ENCODE results near the gene NLRP9. TPM values are rescaled to one million over a fixed set of nuclear protein-coding genes. Genes with fewer than 3 reads are reported as not detected.

The NLRP9 gene
- polyA plus RNA-seq, 2 donors = not detected

DNA sequence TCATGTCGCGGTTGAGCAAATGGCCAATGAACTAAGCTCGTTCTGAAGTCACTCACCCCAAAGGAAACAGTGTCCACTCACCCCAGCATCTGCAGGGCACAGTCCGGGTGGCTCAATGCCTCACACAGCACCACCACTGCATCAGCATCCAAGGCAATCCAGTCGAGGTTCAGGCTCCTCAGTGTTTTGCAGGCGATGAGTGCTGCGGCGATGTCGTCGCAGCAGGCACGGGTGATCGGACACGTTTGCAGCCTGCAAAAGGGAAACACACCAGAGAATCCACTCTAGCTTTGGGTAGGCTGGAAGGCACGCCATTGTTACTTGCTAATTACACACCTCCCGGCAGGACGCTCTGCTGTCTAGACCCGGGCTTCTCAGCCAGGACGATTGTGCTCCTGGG lies 26.5 kb downstream of the NLRP9 start:
- Histone ChIP-seq H3K36me3 (ENCODE audit: control insufficient read depth in 2 of 2, insufficient read depth in 2 of 2, low read length in 1 of 2) (no peaks in the 10 kb centered on the region), H3K9me3 (ENCODE audit: control insufficient read depth in 2 of 2, insufficient read depth in 1 of 2, low read depth in 1 of 2, low read length in 1 of 2) (no peaks in the 10 kb centered on the region), H3K4me3 (ENCODE audit: low read depth in 1 of 2, low read length in 2 of 2) (no peak overlapping the region), H3K27ac (ENCODE audit: low read depth in 2 of 2, low read length in 1 of 2) (no peak overlapping the region), H3K4me1 (ENCODE audit: control insufficient read depth in 2 of 2, insufficient read depth in 2 of 2, low read length in 1 of 2) (no peaks in the 10 kb centered on the region), H3K27me3 (ENCODE audit: control insufficient read depth in 1 of 2, insufficient read depth in 2 of 2, low read length in 2 of 2) (no peaks in the 10 kb centered on the region)
- 74 to 76% methylated on average over 18 of the region's 18 CpGs for WGBS, 2 donors

DNA sequence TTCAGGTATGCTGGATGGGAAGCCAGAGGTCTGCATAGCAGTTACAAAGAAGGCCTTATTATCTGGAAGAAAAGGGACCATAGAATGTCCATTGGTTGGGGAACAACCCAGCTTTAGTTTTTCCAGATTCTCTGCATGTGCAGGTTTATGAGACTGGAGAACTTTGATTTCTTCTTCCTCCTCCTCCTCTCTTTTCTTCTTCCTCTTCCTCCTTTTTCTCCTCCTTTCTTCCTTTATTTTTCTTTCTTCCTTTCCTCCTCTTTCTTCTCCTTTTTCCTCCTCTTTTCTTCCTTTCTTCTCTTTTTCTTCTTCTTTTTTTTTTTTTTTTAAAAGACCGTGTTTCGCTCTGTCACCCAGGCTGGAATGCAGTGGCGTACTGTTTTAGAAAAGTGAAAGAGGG lies 32.2 kb downstream of the NLRP9 start:
- H3K36me3 ChIP-seq (ENCODE audit: control insufficient read depth in 2 of 2, insufficient read depth in 2 of 2, low read length in 1 of 2) = peaks cover 0 to 3% of the 10 kb centered on the region in 2 donors
- no peaks in the 10 kb centered on the region for H3K27me3 ChIP-seq (ENCODE audit: control insufficient read depth in 1 of 2, insufficient read depth in 2 of 2, low read length in 2 of 2)
- H3K4me3 ChIP-seq (ENCODE audit: low read depth in 1 of 2, low read length in 2 of 2) = no peak overlapping the region
- H3K27ac ChIP-seq (ENCODE audit: low read depth in 2 of 2, low read length in 1 of 2) = no peak overlapping the region
- 90 to 91% methylated on average over 3 of the region's 3 CpGs for WGBS, 2 donors
- H3K9me3 ChIP-seq (ENCODE audit: control insufficient read depth in 2 of 2, insufficient read depth in 1 of 2, low read depth in 1 of 2, low read length in 1 of 2) = no peaks in the 10 kb centered on the region
- no peaks in the 10 kb centered on the region for H3K4me1 ChIP-seq (ENCODE audit: control insufficient read depth in 2 of 2, insufficient read depth in 2 of 2, low read length in 1 of 2)

DNA sequence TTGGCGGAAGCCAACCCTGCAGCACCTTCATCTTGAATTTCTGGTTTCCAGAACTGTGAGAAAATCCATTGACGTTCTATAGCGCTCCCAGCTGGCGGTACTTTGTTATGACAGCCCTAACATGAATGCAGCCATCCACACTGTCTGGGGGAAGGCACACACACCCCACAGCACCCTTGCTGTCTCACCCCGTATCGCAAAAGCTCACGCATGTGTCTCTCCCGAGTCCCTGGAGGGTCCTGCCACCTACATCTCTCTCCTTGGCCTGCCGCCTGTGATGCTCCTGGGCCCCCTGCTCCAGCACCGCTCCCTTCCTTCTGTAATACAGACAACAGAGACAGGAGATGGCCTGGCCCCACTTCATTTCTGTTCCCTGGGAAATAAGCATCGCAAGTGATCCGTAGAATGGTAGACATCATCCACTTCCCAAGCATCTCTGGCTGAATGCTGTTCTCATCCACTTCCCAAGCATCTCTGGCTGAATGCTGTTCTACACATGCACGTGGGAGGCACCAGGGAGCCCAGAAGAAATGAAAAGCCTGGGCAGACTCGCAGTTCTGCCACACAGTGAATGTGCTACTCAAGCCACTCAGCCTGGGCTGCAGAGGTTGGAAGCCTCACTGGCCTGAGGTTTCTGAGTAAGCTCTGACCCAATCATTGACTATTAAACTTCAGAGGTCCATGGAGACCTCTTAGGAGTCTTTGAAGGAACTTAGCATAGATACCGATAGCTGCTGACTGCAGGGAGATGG lies 33.5 kb downstream of the NLRP9 start:
- Histone ChIP-seq H3K36me3 (ENCODE audit: control insufficient read depth in 2 of 2, insufficient read depth in 2 of 2, low read length in 1 of 2) (peaks cover 0 to 7% of the 10 kb centered on the region in 2 donors), H3K9me3 (ENCODE audit: control insufficient read depth in 2 of 2, insufficient read depth in 1 of 2, low read depth in 1 of 2, low read length in 1 of 2) (no peaks in the 10 kb centered on the region), H3K27me3 (ENCODE audit: control insufficient read depth in 1 of 2, insufficient read depth in 2 of 2, low read length in 2 of 2) (no peaks in the 10 kb centered on the region), H3K4me1 (ENCODE audit: control insufficient read depth in 2 of 2, insufficient read depth in 2 of 2, low read length in 1 of 2) (no peaks in the 10 kb centered on the region), H3K4me3 (ENCODE audit: low read depth in 1 of 2, low read length in 2 of 2) (no peak overlapping the region), H3K27ac (ENCODE audit: low read depth in 2 of 2, low read length in 1 of 2) (no peak overlapping the region)
- WGBS, 2 donors = 89 to 94% methylated on average over 15 of the region's 15 CpGs

DNA sequence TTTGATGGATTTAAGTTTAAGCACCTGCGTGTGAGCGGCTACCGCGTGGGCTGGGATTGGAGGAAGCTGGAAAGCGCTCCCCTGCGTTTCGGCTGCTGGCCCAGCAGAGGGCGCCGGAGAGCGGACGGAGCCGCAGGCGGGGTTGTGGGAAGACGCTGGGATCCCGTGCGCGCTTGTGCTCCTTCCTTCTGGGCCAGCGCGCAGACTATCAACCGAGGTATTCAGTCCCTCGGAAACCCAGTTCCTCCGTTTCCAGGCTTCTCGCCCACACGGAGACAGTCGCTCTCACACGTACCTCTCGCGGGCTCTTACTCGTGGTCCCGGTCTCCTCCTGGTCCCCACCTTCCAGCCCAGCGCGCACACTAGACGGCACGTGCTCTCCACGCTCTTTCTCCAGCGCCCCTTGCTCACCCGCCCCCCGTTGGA lies 34.4 kb downstream of the NLRP9 start:
- H3K27me3 ChIP-seq (ENCODE audit: control insufficient read depth in 1 of 2, insufficient read depth in 2 of 2, low read length in 2 of 2) = no peaks in the 10 kb centered on the region
- H3K36me3 ChIP-seq (ENCODE audit: control insufficient read depth in 2 of 2, insufficient read depth in 2 of 2, low read length in 1 of 2) = peaks cover 0 to 10% of the 10 kb centered on the region in 2 donors
- H3K27ac ChIP-seq (ENCODE audit: low read depth in 2 of 2, low read length in 1 of 2) = no peak overlapping the region
- no peak overlapping the region for H3K4me3 ChIP-seq (ENCODE audit: low read depth in 1 of 2, low read length in 2 of 2)
- WGBS, 2 donors = 41 to 52% methylated on average over 38 of the region's 38 CpGs
- no peaks in the 10 kb centered on the region for H3K4me1 ChIP-seq (ENCODE audit: control insufficient read depth in 2 of 2, insufficient read depth in 2 of 2, low read length in 1 of 2)
- no peaks in the 10 kb centered on the region for H3K9me3 ChIP-seq (ENCODE audit: control insufficient read depth in 2 of 2, insufficient read depth in 1 of 2, low read depth in 1 of 2, low read length in 1 of 2)

DNA sequence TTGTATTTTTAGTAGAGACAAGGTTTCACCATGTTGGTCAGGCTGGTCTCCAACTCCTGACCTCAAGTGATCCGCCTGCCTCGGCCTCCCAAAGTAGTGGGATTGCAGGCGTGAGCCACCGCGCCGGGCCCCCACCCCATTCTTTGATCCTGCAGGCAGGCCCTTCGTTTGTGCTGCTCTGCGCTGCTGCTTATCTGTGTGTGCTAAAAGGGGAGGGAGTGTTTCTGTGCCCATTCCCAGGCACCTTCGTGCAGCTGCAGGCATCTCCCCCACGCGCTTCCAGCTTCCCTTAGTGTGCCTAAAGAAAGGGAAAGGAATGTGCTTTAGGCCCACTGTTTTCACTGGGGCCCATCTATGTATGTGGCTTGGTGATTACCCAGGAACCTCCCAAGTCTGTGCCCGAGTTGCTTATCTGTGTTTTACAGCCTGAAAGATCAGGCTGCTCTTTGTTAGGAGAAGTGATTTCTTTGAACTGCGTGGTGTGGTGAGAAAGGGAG lies 36.0 kb downstream of the NLRP9 start:
- WGBS, 2 donors = 70 to 82% methylated on average over 13 of the region's 13 CpGs
- Histone ChIP-seq H3K27ac (ENCODE audit: low read depth in 2 of 2, low read length in 1 of 2) (no peak overlapping the region), H3K36me3 (ENCODE audit: control insufficient read depth in 2 of 2, insufficient read depth in 2 of 2, low read length in 1 of 2) (peaks cover 0 to 17% of the 10 kb centered on the region in 2 donors), H3K4me3 (ENCODE audit: low read depth in 1 of 2, low read length in 2 of 2) (no peak overlapping the region), H3K4me1 (ENCODE audit: control insufficient read depth in 2 of 2, insufficient read depth in 2 of 2, low read length in 1 of 2) (no peaks in the 10 kb centered on the region), H3K9me3 (ENCODE audit: control insufficient read depth in 2 of 2, insufficient read depth in 1 of 2, low read depth in 1 of 2, low read length in 1 of 2) (no peaks in the 10 kb centered on the region), H3K27me3 (ENCODE audit: control insufficient read depth in 1 of 2, insufficient read depth in 2 of 2, low read length in 2 of 2) (no peaks in the 10 kb centered on the region)

DNA sequence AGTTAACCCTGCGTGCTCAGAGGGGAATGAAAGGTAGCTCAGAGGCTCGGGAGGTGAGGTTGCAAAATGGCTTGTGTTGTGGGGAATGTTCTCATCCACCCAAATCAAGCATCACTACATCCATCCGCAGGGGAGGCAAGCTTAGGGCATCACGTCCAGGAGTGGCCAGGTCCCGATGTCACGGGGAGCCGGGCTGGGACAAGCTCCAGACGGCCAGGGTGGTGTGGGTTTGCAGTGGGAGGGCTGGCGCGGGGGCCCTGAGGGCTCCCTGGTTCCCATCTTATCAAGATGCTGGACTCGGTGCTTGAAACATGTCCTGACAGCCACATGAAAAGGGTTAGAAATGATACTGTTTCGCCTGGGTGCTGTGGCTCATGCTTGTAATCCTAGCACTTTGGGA lies 37.4 kb downstream of the NLRP9 start:
- no peaks in the 10 kb centered on the region for H3K9me3 ChIP-seq (ENCODE audit: control insufficient read depth in 2 of 2, insufficient read depth in 1 of 2, low read depth in 1 of 2, low read length in 1 of 2)
- no peaks in the 10 kb centered on the region for H3K27me3 ChIP-seq (ENCODE audit: control insufficient read depth in 1 of 2, insufficient read depth in 2 of 2, low read length in 2 of 2)
- H3K4me1 ChIP-seq (ENCODE audit: control insufficient read depth in 2 of 2, insufficient read depth in 2 of 2, low read length in 1 of 2) = no peaks in the 10 kb centered on the region
- H3K36me3 ChIP-seq (ENCODE audit: control insufficient read depth in 2 of 2, insufficient read depth in 2 of 2, low read length in 1 of 2) = peaks cover 0 to 30% of the 10 kb centered on the region in 2 donors
- H3K27ac ChIP-seq (ENCODE audit: low read depth in 2 of 2, low read length in 1 of 2) = no peak overlapping the region
- no peak overlapping the region for H3K4me3 ChIP-seq (ENCODE audit: low read depth in 1 of 2, low read length in 2 of 2)
- WGBS, 2 donors = 95% methylated on average over 12 of the region's 12 CpGs

DNA sequence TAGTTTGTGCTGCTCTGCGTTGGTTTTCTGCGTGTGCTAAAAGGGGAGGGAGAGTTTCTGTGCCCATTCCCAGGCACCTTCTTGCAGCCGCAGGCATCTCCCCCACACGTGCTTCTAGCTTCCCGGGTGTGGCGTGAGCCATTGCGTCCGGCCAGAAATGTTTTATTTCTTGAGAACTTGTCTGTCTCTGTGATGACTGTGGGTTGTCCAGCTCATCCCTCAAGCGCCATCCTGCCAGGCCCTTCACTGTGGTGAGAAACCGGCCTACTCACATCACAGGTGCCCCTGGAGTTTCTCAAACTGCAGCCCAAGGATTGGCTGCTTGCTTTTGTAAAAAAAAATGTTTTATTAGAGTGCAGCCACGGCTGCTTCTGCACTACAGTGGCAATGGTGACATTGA lies 39.0 kb downstream of the NLRP9 start:
- 87% methylated on average over 11 of the region's 11 CpGs for WGBS, 2 donors
- no peaks in the 10 kb centered on the region for H3K4me1 ChIP-seq (ENCODE audit: control insufficient read depth in 2 of 2, insufficient read depth in 2 of 2, low read length in 1 of 2)
- H3K9me3 ChIP-seq (ENCODE audit: control insufficient read depth in 2 of 2, insufficient read depth in 1 of 2, low read depth in 1 of 2, low read length in 1 of 2) = no peaks in the 10 kb centered on the region
- peaks cover 12 to 40% of the 10 kb centered on the region in 2 donors for H3K36me3 ChIP-seq (ENCODE audit: control insufficient read depth in 2 of 2, insufficient read depth in 2 of 2, low read length in 1 of 2)
- H3K27ac ChIP-seq (ENCODE audit: low read depth in 2 of 2, low read length in 1 of 2) = no peak overlapping the region
- H3K4me3 ChIP-seq (ENCODE audit: low read depth in 1 of 2, low read length in 2 of 2) = no peak overlapping the region
- H3K27me3 ChIP-seq (ENCODE audit: control insufficient read depth in 1 of 2, insufficient read depth in 2 of 2, low read length in 2 of 2) = no peaks in the 10 kb centered on the region

DNA sequence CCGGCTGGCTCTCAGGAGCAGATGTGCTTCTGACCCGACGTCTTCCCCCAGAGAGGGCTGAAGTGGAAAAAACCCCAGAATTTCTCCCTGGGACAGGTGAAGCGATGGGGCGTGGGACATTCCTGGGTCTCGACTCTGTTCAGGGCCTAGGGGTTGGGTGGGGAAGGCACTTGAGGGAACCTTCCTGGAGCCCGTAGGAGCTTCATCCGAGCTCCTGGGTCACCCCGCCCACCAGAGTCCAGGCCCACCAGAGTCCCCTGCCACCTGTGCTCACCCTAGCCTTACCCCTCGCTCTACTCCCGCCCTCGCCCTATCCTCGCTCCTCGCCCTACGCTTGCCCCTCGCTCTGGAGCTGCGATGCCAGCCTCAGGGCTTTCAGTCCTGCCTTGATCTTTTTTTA lies 39.9 kb downstream of the NLRP9 start:
- Histone ChIP-seq H3K4me3 (ENCODE audit: low read depth in 1 of 2, low read length in 2 of 2) (no peak overlapping the region), H3K27me3 (ENCODE audit: control insufficient read depth in 1 of 2, insufficient read depth in 2 of 2, low read length in 2 of 2) (no peaks in the 10 kb centered on the region), H3K4me1 (ENCODE audit: control insufficient read depth in 2 of 2, insufficient read depth in 2 of 2, low read length in 1 of 2) (no peaks in the 10 kb centered on the region), H3K36me3 (ENCODE audit: control insufficient read depth in 2 of 2, insufficient read depth in 2 of 2, low read length in 1 of 2) (peaks cover 12 to 44% of the 10 kb centered on the region in 2 donors), H3K27ac (ENCODE audit: low read depth in 2 of 2, low read length in 1 of 2) (no peak overlapping the region), H3K9me3 (ENCODE audit: control insufficient read depth in 2 of 2, insufficient read depth in 1 of 2, low read depth in 1 of 2, low read length in 1 of 2) (no peaks in the 10 kb centered on the region)
- 93% methylated on average over 12 to 17 of the region's 17 CpGs for WGBS, 2 donors

DNA sequence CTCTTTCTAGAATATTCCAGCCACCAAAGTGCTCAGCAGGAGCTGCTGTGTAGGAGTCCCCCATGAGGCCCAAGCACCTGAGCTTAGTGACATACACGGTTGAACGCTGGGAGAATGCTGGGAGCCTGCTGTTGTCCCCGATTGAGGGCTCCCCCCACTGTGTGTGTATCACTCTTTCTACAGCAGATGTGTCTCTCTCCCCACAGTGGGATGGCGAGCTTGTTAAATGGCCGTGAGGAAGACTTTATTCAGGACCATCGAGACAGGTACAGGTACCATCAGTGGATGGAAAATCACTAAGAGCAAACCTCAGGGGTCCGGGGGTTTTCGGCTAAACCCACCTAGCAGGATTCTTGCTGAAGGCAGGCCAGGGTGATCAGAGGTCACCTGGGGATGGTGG lies 40.5 kb downstream of the NLRP9 start:
- Histone ChIP-seq H3K4me1 (ENCODE audit: control insufficient read depth in 2 of 2, insufficient read depth in 2 of 2, low read length in 1 of 2) (no peaks in the 10 kb centered on the region), H3K9me3 (ENCODE audit: control insufficient read depth in 2 of 2, insufficient read depth in 1 of 2, low read depth in 1 of 2, low read length in 1 of 2) (no peaks in the 10 kb centered on the region), H3K4me3 (ENCODE audit: low read depth in 1 of 2, low read length in 2 of 2) (no peak overlapping the region), H3K27ac (ENCODE audit: low read depth in 2 of 2, low read length in 1 of 2) (no peak overlapping the region), H3K27me3 (ENCODE audit: control insufficient read depth in 1 of 2, insufficient read depth in 2 of 2, low read length in 2 of 2) (no peaks in the 10 kb centered on the region), H3K36me3 (ENCODE audit: control insufficient read depth in 2 of 2, insufficient read depth in 2 of 2, low read length in 1 of 2) (peaks cover 15 to 48% of the 10 kb centered on the region in 2 donors)
- 91 to 93% methylated on average over 8 of the region's 8 CpGs for WGBS, 2 donors

DNA sequence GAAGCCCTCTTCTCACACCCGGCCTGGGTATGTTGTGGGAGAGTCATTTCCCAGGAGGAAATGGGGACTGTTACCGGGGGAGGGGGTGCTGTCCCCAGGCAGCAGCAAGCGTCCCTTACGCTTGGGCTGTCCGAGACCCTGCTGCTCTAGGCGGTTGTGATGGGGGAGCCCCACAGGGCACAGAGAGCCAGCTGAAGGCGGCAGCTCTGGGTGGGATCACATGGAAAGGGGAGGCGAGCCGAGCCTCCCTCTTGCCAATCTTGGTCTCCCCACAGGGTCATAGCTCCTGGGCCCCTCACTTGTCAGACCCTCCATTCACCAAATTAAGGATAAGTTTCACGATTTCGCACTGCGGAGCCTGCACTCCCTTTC lies 41.1 kb downstream of the NLRP9 start:
- Histone ChIP-seq H3K4me3 (ENCODE audit: low read depth in 1 of 2, low read length in 2 of 2) (no peak overlapping the region), H3K27me3 (ENCODE audit: control insufficient read depth in 1 of 2, insufficient read depth in 2 of 2, low read length in 2 of 2) (no peaks in the 10 kb centered on the region), H3K27ac (ENCODE audit: low read depth in 2 of 2, low read length in 1 of 2) (no peak overlapping the region), H3K9me3 (ENCODE audit: control insufficient read depth in 2 of 2, insufficient read depth in 1 of 2, low read depth in 1 of 2, low read length in 1 of 2) (no peaks in the 10 kb centered on the region), H3K36me3 (ENCODE audit: control insufficient read depth in 2 of 2, insufficient read depth in 2 of 2, low read length in 1 of 2) (peaks cover 15 to 53% of the 10 kb centered on the region in 2 donors), H3K4me1 (ENCODE audit: control insufficient read depth in 2 of 2, insufficient read depth in 2 of 2, low read length in 1 of 2) (no peaks in the 10 kb centered on the region)
- 92 to 93% methylated on average over 12 of the region's 12 CpGs for WGBS, 2 donors

Data from esophagus (tissue), 2 donors.